ENCODE measurements around the gene TBL1X. TPM values are rescaled to one million over a fixed set of nuclear protein-coding genes. Genes with fewer than 3 reads are reported as not detected.

TBL1X gene
- total RNA-seq, 3 donors from 2014 or later, result 18.6 to 24.6 (median 20.0) TPM

DNA sequence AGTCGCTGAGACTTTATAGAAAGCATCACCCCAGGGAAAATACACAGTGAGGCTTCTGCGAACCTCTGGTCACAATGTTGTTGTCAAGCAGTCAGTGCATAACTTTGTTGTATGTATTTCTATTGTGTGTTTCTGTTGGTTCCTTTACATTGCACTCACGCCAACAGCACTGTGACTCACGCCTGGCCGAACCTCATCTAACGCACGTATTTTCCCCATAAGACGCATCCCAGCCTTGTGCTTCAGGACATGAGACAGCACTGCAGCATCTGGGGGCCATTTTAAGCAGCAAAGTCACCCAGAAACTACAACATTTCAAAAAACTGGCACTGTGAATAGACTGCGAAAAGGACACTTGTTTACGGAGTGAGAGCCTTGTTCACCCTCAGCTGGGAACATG is 30.6 kb downstream of the TBL1X start:
- no peak for DNase-seq (ENCODE audit: low spot score in 2 of 2)
- no peaks in the 10 kb centered on the region for H3K27me3 ChIP-seq
- no peaks in the 10 kb centered on the region for H3K9me3 ChIP-seq
- intact Hi-C loops (cut with DNase I; ENCODE audit: low total_unique reads), result no loop called here
- no peaks in the 10 kb centered on the region for H3K36me3 ChIP-seq
- no peak overlapping the region for H3K27ac ChIP-seq
- H3K4me3 ChIP-seq, result no peak overlapping the region
- H3K4me1 ChIP-seq, result no peaks in the 10 kb centered on the region
- TF ChIP-seq, protein P1, sequence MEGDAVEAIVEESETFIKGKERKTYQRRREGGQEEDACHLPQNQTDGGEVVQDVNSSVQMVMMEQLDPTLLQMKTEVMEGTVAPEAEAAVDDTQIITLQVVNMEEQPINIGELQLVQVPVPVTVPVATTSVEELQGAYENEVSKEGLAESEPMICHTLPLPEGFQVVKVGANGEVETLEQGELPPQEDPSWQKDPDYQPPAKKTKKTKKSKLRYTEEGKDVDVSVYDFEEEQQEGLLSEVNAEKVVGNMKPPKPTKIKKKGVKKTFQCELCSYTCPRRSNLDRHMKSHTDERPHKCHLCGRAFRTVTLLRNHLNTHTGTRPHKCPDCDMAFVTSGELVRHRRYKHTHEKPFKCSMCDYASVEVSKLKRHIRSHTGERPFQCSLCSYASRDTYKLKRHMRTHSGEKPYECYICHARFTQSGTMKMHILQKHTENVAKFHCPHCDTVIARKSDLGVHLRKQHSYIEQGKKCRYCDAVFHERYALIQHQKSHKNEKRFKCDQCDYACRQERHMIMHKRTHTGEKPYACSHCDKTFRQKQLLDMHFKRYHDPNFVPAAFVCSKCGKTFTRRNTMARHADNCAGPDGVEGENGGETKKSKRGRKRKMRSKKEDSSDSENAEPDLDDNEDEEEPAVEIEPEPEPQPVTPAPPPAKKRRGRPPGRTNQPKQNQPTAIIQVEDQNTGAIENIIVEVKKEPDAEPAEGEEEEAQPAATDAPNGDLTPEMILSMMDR (IDR thresholded peaks at IDR 0.05), result no peak
- no peak for TF ChIP-seq POLR2A (IDR thresholded peaks at IDR 0.05)
- TF ChIP-seq POLR2AphosphoS5 (IDR thresholded peaks at IDR 0.05), result no peak

DNA sequence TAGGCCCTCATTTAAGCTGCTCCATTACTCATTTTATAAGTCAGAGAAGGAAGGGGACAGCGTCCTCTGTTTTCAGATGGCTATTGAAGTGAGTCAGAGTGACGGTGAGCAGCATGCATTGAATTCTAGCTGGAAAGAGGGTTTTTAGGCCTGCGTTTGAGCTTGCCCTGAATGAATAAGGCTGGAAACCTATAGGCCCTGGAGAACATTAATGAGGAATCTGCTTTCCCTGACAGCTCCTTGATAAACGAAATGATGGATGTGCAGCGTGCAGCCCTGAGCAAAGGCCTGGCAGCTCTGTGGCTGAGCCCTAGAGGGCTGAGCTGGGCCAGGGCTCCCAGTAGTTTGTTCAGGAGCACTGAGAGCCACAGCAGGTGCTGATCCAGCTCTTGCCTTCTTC is 33.4 kb downstream of the TBL1X start:
- H3K9me3 ChIP-seq, result no peaks in the 10 kb centered on the region
- no peaks in the 10 kb centered on the region for H3K4me1 ChIP-seq
- intact Hi-C loops (cut with DNase I; ENCODE audit: low total_unique reads), result no loop called here
- TF ChIP-seq POLR2AphosphoS5 (IDR thresholded peaks at IDR 0.05), result no peak
- TF ChIP-seq POLR2A (IDR thresholded peaks at IDR 0.05), result no peak
- TF ChIP-seq, protein P1 (IDR thresholded peaks at IDR 0.05), result no peak
- no peak overlapping the region for H3K27ac ChIP-seq
- H3K4me3 ChIP-seq, result no peak overlapping the region
- H3K36me3 ChIP-seq, result no peaks in the 10 kb centered on the region
- H3K27me3 ChIP-seq, result no peaks in the 10 kb centered on the region
- no peak for DNase-seq (ENCODE audit: low spot score in 2 of 2)

DNA sequence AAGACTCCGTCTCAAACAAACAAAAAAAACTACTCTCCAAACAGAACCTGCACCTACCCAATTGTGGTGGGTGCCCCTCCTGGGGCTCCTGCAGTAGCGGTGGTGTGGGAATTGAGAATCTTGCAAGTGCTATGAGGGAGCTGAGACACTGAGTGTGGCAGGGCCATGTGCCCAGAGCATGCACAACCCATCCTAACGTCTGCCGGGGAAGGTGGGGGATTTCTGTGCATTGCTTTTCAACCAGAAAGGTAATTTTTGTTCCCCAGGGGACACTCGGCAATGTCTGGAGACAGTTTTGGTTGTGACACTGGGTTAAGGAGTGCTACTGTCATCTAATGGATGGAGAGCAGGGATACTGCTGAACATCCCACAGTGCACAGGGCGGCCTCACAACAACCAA is 35.7 kb downstream of the TBL1X start:
- TF ChIP-seq, protein P1 (IDR thresholded peaks at IDR 0.05), result no peak
- TF ChIP-seq POLR2A (IDR thresholded peaks at IDR 0.05), result no peak
- no peak for TF ChIP-seq POLR2AphosphoS5 (IDR thresholded peaks at IDR 0.05)
- no peaks in the 10 kb centered on the region for H3K27me3 ChIP-seq
- H3K27ac ChIP-seq, result no peak overlapping the region
- H3K4me1 ChIP-seq, result no peaks in the 10 kb centered on the region
- no peak for DNase-seq (ENCODE audit: low spot score in 2 of 2)
- peaks cover 0 to under 1% of the 10 kb centered on the region in 2 donors for H3K9me3 ChIP-seq
- intact Hi-C loops (cut with DNase I; ENCODE audit: low total_unique reads), result no loop called here
- H3K36me3 ChIP-seq, result no peaks in the 10 kb centered on the region
- no peak overlapping the region for H3K4me3 ChIP-seq

DNA sequence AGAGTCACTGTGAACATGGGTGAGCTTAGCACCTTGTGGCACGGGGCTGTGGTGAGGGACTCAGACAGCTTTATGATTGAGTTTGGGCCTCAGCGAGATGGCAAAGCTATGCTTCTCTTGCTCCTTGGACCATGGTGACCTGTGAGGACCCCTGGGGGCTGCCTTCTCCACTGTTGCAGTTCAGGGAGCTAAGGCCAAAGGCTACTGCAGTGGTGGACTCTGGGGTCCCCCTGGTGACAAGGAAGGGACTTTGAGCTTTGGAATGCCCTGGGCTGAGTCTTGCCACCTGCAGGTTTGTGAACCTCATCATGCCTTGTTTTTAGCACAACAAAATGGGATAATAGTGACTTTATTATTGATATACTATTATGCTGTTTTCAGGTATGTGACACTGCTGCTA is 36.5 kb downstream of the TBL1X start:
- no peaks in the 10 kb centered on the region for H3K27me3 ChIP-seq
- no peak for DNase-seq (ENCODE audit: low spot score in 2 of 2)
- no peak overlapping the region for H3K27ac ChIP-seq
- intact Hi-C loops (cut with DNase I; ENCODE audit: low total_unique reads), result no loop called here
- no peak overlapping the region for H3K4me3 ChIP-seq
- H3K36me3 ChIP-seq, result no peaks in the 10 kb centered on the region
- no peaks in the 10 kb centered on the region for H3K4me1 ChIP-seq
- no peak for TF ChIP-seq POLR2AphosphoS5 (IDR thresholded peaks at IDR 0.05)
- TF ChIP-seq, protein P1 (IDR thresholded peaks at IDR 0.05), result no peak
- peaks cover 0 to 5% of the 10 kb centered on the region in 2 donors for H3K9me3 ChIP-seq

DNA sequence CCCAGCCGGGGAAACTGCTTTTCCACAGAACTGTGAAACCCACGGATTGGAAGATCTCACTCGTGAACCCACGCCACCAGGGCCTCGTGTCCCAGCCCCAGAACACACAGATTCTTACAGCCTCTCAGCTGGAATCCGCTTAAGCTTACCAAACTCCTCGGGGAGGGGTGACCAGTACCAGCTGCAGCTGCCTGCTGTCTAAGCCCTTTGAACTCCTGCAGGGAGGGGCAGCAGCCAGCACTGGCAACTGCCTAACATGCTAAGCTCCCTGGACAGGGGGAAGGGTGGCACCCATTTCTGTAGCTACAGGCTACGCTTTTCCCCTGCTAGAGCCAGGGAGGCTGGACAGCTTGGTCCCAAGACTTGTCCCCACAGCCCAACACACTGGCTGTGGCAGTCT is 38.4 kb downstream of the TBL1X start:
- Histone ChIP-seq H3K4me3 (no peak overlapping the region), H3K9me3 (peaks cover 0 to 13% of the 10 kb centered on the region in 2 donors), H3K27ac (no peak overlapping the region), H3K27me3 (no peaks in the 10 kb centered on the region), H3K4me1 (no peaks in the 10 kb centered on the region), H3K36me3 (no peaks in the 10 kb centered on the region)
- DNase-seq (ENCODE audit: low spot score in 2 of 2), result no peak
- intact Hi-C loops (cut with DNase I; ENCODE audit: low total_unique reads), result no loop called here
- TF ChIP-seq, protein P1 (IDR thresholded peaks at IDR 0.05), result no peak
- TF ChIP-seq POLR2AphosphoS5 (IDR thresholded peaks at IDR 0.05), result no peak
- no peak for TF ChIP-seq POLR2A (IDR thresholded peaks at IDR 0.05)

Measured in breast epithelium (tissue), 4 donors.